Stromal cell of bone marrow (primary cell): Measurements from ENCODE around the gene NOSTRIN.
"Not testable (repeated sequence)": the region's sequence is repeated elsewhere in the genome, so short reads cannot be mapped to it uniquely, and the experiment has no call there.

ENCODE experiments used
- DNase-seq: peaks from one replicate; pipeline ENCODE4 v3.0.0-alpha.2; 2012; ENCODE audit warnings: low read depth

Gene NOSTRIN

GRCh38 chr2:168789776-168790175 lies 12.7 kb upstream of the NOSTRIN start:
- peak; percentile 32 for DNase-seq

- no peak for DNase-seq
Observed at GRCh38 chr2:168790226-168790902, 12.1 kb upstream of the NOSTRIN start.

- not testable (repeated sequence) for DNase-seq
Observed at GRCh38 chr2:168791140-168791539, 11.3 kb upstream of the NOSTRIN start.

GRCh38 chr2:168793596-168793995 lies 8.8 kb upstream of the NOSTRIN start:
- DNase-seq = no peak

GRCh38 chr2:168794968-168795367 lies 7.5 kb upstream of the NOSTRIN start:
- no peak for DNase-seq

- DNase-seq = no peak
Observed at GRCh38 chr2:168796090-168796577, 6.3 kb upstream of the NOSTRIN start.

GRCh38 chr2:168796583-168797285 lies 5.7 kb upstream of the NOSTRIN start:
- no peak for DNase-seq

GRCh38 chr2:168797286-168797655 lies 5.2 kb upstream of the NOSTRIN start:
- DNase-seq = no peak

GRCh38 chr2:168798076-168798887 lies 4.2 kb upstream of the NOSTRIN start:
- no peak for DNase-seq

GRCh38 chr2:168798888-168799410 lies 3.5 kb upstream of the NOSTRIN start:
- no peak for DNase-seq

GRCh38 chr2:168801471-168801870 lies 966 bp upstream of the NOSTRIN start:
- DNase-seq = no peak

- no peak for DNase-seq
Observed at GRCh38 chr2:168802859-168803725, 655 bp downstream of the NOSTRIN start.

GRCh38 chr2:168804214-168804613 lies 1.8 kb downstream of the NOSTRIN start:
- DNase-seq = no peak

GRCh38 chr2:168805615-168806014 lies 3.2 kb downstream of the NOSTRIN start:
- DNase-seq = no peak

- no peak for DNase-seq
Observed at GRCh38 chr2:168809537-168809936, 7.1 kb downstream of the NOSTRIN start.

- DNase-seq = no peak
Observed at GRCh38 chr2:168810235-168810634, 7.8 kb downstream of the NOSTRIN start.

GRCh38 chr2:168811696-168812095 lies 9.3 kb downstream of the NOSTRIN start:
- DNase-seq = no peak

- DNase-seq = no peak
Observed at GRCh38 chr2:168814046-168814445, 11.6 kb downstream of the NOSTRIN start.

GRCh38 chr2:168814939-168815907 lies 12.8 kb downstream of the NOSTRIN start:
- DNase-seq = no peak

GRCh38 chr2:168816369-168816768 lies 13.9 kb downstream of the NOSTRIN start:
- peak; percentile 51 for DNase-seq
